NCI-H1105 (cell line): ENCODE results near the gene TYW1B.
"Not testable (repeated sequence)": the region's sequence is repeated elsewhere in the genome, so short reads cannot be mapped to it uniquely, and the experiment has no call there.

Experiments used
- DNase-seq: peaks from one replicate; lab custom pipeline; 2025; lab: John Stamatoyannopoulos, UW

TYW1B gene

GRCh38 chr7:72753781-72754180 lies 74.2 kb downstream of the TYW1B start:
- no peak for DNase-seq

GRCh38 chr7:72753229-72753628 lies 74.8 kb downstream of the TYW1B start:
- not testable (repeated sequence) for DNase-seq

- no peak for DNase-seq
These were observed 76.0 kb downstream of the TYW1B start for GRCh38 chr7:72751978-72752377.

- no peak for DNase-seq
These were observed 76.6 kb downstream of the TYW1B start for GRCh38 chr7:72751378-72751777.

- DNase-seq = not testable (repeated sequence)
These were observed 79.4 kb downstream of the TYW1B start for GRCh38 chr7:72748649-72749048.

GRCh38 chr7:72744244-72744926 lies 83.6 kb downstream of the TYW1B start:
- not testable (repeated sequence) for DNase-seq

GRCh38 chr7:72743801-72744200 lies 84.2 kb downstream of the TYW1B start:
- DNase-seq = not testable (repeated sequence)

- not testable (repeated sequence) for DNase-seq
These were observed 88.3 kb downstream of the TYW1B start for GRCh38 chr7:72739716-72740115.

GRCh38 chr7:72735855-72736254 lies 92.1 kb downstream of the TYW1B start:
- DNase-seq = not testable (repeated sequence)

- not testable (repeated sequence) for DNase-seq
These were observed 97.2 kb downstream of the TYW1B start for GRCh38 chr7:72730815-72731214.

GRCh38 chr7:72730384-72730783 lies 97.6 kb downstream of the TYW1B start:
- DNase-seq = not testable (repeated sequence)

- not testable (repeated sequence) for DNase-seq
These were observed 98.9 kb downstream of the TYW1B start for GRCh38 chr7:72729130-72729529.

- DNase-seq = not testable (repeated sequence)
These were observed 105.3 kb downstream of the TYW1B start for GRCh38 chr7:72722694-72723093.

- not testable (repeated sequence) for DNase-seq
These were observed 107.1 kb downstream of the TYW1B start for GRCh38 chr7:72720890-72721289.

GRCh38 chr7:72717252-72717774 lies 110.7 kb downstream of the TYW1B start:
- DNase-seq = not testable (repeated sequence)

GRCh38 chr7:72711927-72712326 lies 116.1 kb downstream of the TYW1B start:
- DNase-seq = not testable (repeated sequence)

- DNase-seq = no peak
These were observed 117.0 kb downstream of the TYW1B start for GRCh38 chr7:72710983-72711382.

GRCh38 chr7:72709909-72710308 lies 118.1 kb downstream of the TYW1B start:
- DNase-seq = no peak

- not testable (repeated sequence) for DNase-seq
These were observed 119.5 kb downstream of the TYW1B start for GRCh38 chr7:72708371-72709050.

GRCh38 chr7:72706521-72706920 lies 121.5 kb downstream of the TYW1B start:
- DNase-seq = no peak

GRCh38 chr7:72705693-72706092 lies 122.3 kb downstream of the TYW1B start:
- not testable (repeated sequence) for DNase-seq

- no peak for DNase-seq
These were observed 123.1 kb downstream of the TYW1B start for GRCh38 chr7:72704894-72705293.

GRCh38 chr7:72700548-72700947 lies 127.5 kb downstream of the TYW1B start:
- DNase-seq = not testable (repeated sequence)
